GM13976 (cell line): Measurements from ENCODE around the gene CSRP1.
"Not testable (repeated sequence)": the region's sequence is repeated elsewhere in the genome, so short reads cannot be mapped to it uniquely, and the experiment has no call there.

Source experiments
- DNase-seq: peaks from one replicate; pipeline ENCODE4 v3.0.0; 2012; ENCODE audit warnings: low spot score
- CTCF ChIP-seq: IDR thresholded peaks from 2 replicates; pipeline ENCODE4 v1.5.1; 2012; ENCODE audit warnings: borderline replicate concordance, mild to moderate bottlenecking; ENCODE audit not compliant: insufficient read depth; ENCODE audit errors: extremely low read depth, missing control alignments, control extremely low read depth
- in situ Hi-C: fragments of 300-500 bp; cut with MboI; formaldehyde crosslinking; loops from one replicate; pipeline ENCODE4 v1.12.0; 2022; ENCODE audit warnings: low sequenced_read_pairs, mixed read lengths, inconsistent platforms; ENCODE audit not compliant: unreplicated experiment

Gene CSRP1

GRCh38 chr1:201497935-201498509, 8.9 kb downstream of the CSRP1 start:
- TF ChIP-seq CTCF = no peak
- no peak for DNase-seq
- in situ Hi-C loops = no loop called here

- DNase-seq = no peak
- in situ Hi-C loops = no loop called here
- no peak for TF ChIP-seq CTCF
Measured at GRCh38 chr1:201496296-201496690, 10.6 kb downstream of the CSRP1 start.

- TF ChIP-seq CTCF = no peak
- in situ Hi-C loops = no loop called here
- no peak for DNase-seq
Measured at GRCh38 chr1:201495551-201496295, 11.2 kb downstream of the CSRP1 start.

GRCh38 chr1:201493757-201494617, 12.9 kb downstream of the CSRP1 start:
- in situ Hi-C loops = no loop called here
- no peak for DNase-seq
- TF ChIP-seq CTCF = no peak

GRCh38 chr1:201493026-201493656, 13.8 kb downstream of the CSRP1 start:
- DNase-seq, in situ Hi-C loops: not testable (repeated sequence)

GRCh38 chr1:201491896-201492511, 14.9 kb downstream of the CSRP1 start:
- no peak for DNase-seq
- no peak for TF ChIP-seq CTCF
- in situ Hi-C loops = no loop called here
